C4-2B (cell line): ENCODE measurements around the gene NOXA1.
"Not testable (repeated sequence)": the region's sequence is repeated elsewhere in the genome, so short reads cannot be mapped to it uniquely, and the experiment has no call there.

Source experiments
- H3K27ac ChIP-seq: fragments of 450-650 bp; 2 replicates; pipeline ENCODE4 v1.5.1; 2017
- ZFX ChIP-seq: fragments of 450-650 bp; IDR thresholded peaks from 2 replicates; pipeline ENCODE4 v1.6.1; 2017
- TF ChIP-seq, protein P1 (sequence below): fragments of 450-650 bp; conservative IDR thresholded peaks from 2 replicates; pipeline ENCODE4 v1.5.1; 2017; ENCODE audit warnings: mild to moderate bottlenecking

The NOXA1 gene

DNA sequence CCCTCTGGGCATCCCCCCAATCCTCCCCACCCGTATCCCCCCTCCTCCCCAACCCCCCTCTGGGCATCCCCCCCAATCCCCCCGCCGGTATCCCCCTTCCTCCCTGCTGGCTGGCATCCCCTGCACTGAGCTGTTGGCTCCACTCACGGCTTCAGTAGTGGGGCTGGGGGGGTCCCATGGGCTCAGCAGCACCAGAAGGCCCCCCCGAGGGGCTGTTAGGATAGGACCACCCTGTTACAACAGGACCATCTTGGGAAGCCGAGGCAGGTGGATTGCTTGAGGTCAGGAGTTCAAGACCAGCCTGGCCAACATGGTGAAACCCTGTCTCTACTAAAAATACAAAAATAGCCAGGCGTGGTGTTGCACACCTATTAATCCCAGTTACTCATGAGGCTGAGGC is 42.6 kb upstream of the NOXA1 start:
- TF ChIP-seq, protein P1, sequence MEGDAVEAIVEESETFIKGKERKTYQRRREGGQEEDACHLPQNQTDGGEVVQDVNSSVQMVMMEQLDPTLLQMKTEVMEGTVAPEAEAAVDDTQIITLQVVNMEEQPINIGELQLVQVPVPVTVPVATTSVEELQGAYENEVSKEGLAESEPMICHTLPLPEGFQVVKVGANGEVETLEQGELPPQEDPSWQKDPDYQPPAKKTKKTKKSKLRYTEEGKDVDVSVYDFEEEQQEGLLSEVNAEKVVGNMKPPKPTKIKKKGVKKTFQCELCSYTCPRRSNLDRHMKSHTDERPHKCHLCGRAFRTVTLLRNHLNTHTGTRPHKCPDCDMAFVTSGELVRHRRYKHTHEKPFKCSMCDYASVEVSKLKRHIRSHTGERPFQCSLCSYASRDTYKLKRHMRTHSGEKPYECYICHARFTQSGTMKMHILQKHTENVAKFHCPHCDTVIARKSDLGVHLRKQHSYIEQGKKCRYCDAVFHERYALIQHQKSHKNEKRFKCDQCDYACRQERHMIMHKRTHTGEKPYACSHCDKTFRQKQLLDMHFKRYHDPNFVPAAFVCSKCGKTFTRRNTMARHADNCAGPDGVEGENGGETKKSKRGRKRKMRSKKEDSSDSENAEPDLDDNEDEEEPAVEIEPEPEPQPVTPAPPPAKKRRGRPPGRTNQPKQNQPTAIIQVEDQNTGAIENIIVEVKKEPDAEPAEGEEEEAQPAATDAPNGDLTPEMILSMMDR = no peak
- TF ChIP-seq ZFX = no peak
- H3K27ac ChIP-seq = no peak overlapping the region

DNA sequence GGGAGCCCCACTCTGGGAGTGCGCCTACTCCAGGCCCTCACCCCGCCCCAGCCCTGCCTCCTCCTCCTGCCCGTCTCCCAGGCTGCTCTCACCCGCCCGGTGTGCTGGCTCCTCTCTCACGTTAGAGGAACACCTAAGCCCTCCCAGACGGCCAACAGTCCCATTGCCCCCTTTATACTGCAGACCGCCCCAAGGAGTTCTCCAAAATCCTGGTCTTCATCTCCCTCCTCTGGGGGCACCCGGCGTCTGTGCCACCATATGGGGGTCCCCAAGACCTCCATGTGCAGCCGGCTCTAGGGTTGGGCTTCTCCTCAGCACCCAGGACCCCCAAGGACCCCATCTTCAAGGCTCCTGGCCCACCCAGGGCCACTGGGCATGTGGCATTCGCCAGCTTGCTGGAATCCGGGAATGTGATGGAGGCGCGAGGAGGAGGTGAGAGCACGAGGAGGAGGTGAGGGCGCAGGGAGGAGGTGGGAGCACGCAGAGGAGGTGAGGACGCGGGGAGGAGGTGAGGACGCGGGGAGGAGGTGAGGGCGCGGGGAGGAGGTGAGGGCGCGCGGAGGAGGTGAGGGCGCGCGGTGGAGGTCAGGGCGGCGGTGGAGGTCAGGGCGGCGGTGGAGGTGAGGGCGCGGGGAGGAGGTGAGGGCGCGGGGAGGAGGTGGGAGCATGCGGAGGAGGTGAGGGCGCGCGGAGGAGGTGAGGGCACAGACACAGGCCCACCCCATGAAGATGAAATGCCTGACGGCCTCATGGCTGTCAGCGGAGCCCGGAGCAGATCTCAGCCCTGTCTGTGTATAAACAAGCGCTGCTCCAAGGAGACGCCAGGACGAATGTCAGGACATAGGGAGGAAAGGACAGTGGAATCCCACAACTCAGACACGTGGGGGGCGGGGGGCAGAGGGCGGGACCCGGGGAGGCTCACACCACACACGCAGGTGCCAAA is 41.4 kb upstream of the NOXA1 start:
- TF ChIP-seq, protein P1 = no peak
- no peak for TF ChIP-seq ZFX
- no peak overlapping the region for H3K27ac ChIP-seq

DNA sequence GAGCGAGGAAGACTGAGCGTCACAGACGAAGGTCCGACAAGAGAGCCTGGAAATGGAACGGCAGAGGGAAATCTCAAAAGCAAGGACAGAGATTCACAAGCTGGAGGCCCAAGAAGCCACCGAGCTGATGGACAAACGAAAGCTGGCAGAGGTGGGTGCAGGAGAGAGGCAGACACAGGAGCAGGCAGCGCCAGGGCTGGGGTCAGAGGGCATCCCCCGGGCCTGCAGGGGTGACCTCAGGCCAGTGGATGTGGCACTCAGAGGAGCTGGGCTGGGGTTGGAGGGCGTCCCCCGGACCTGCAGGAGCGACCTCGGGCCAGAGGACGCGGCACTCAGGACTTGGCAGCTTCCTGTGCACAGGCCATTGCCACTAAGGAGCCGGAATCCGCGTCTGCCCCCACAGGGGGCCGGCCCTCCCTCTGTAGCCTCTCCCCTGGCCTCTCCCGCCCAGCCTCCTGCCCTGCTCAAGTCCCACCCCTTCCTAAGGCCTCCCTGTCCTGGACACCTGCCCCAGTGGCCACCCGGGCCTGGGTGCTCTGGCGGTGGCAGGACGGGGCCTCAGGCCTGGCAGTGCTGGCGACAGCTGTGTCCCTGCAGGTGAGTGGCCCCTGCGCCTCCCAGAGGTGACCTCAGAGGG is 40.6 kb upstream of the NOXA1 start:
- TF ChIP-seq, protein P1 = no peak
- TF ChIP-seq ZFX = no peak
- H3K27ac ChIP-seq = no peak overlapping the region

DNA sequence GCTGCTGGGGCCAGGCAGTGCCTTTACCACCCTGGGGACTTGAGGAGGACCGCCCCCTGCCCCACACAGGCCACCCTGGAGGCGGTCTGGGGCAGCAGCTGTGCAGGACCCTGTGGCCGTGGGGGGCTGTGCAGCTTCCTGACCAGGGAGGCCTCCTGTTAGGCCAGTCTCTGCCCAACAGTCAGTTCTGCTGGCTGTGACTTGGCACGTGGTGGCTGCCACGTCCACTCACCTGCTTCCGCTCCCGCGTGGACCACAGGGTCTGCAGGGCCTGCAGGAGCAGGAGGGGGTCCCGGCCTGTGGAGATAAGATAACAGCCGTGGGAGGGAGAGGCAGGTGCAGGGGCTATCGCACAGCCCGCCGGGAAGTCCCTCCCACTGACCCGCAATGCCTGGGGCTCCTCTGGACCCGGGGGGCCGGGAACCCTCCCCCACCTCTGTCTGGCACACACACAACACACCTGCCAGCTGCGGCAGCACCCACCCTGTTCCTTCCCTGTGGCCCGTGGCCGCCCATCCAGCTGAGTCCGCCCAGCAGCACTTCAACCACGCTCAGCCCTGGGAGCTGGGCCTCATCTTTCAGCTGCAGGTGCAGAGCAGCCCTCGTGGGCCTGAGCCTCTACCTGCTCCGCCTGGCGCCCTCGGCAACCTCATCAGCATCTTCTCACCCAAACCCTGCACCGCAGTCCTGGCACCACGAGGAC is 40.0 kb upstream of the NOXA1 start:
- no peak overlapping the region for H3K27ac ChIP-seq
- TF ChIP-seq, protein P1 = no peak
- no peak for TF ChIP-seq ZFX

DNA sequence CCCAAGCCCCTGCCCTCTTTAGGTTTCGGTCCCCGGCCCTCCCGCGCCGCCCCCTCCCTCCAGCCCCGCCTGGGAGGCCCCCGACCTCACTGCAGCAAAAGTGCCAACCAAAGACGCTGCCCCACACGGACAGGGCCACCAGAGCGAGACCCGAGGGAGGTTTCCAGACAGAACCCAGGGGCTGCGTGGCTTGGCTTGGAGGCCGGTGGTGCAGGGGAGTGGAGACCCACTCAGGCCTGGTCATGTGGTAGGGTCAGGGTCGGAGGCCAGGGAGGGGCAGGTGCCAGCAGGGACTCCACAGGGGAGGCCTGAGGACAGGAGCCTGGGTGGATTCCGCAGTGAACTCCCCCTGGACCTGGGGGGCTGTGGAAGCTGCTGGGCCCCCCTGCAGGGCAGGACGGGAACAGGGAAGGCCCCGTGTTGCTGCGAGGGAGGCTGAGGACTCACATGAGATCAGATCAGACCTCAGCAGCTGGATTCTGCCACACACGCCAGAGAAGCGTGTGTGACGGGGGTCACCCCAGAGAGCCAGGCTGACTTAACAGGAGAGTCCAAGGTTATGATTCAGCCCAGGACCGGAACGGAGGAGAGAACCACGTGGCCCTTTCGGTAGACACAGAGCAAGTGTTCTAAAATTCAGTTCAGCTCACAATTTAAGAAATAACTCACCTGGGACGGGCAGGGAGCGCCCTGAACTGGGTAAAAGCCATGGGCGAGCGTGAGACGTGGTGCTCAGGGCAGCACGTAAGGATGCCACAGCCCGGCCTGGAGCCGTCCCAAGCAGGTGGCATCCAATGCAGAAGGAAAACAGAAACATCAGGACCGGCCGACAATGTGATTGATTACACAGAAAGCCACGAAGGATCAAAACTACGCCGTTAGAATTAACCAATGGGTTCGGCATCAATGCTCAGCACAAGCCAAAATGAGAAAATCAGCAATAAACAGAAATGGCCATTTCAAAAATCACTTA is 39.1 kb upstream of the NOXA1 start:
- no peak overlapping the region for H3K27ac ChIP-seq
- TF ChIP-seq, protein P1 = no peak
- TF ChIP-seq ZFX = no peak

DNA sequence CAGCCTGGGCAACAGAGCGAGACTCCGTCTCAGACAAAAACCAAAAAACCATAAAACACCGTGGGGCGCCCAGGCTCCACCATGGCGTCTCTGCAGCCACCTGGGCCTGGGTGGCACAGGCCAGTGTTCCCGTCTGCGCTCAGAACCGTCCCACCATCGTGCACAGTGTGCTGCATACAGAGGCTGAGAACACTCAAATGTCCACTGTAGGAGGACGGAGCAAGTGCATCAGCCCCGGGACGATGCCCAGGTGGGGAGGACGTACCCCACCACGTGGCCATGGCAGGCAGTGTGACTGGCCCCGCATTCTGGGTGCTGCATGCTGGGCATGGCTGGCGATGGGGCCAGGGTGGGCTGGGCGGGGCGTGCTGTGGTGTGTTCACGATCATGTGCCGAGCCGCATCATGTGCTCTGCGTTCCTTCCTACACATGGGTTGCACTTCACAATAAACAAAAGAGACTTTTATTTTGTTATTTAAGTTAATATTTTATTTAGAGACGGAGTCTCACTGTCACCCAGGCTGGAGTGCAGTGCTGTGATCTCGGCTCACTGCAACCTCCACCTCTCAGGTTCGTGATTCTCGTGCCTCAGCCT is 38.0 kb upstream of the NOXA1 start:
- H3K27ac ChIP-seq = no peak overlapping the region

DNA sequence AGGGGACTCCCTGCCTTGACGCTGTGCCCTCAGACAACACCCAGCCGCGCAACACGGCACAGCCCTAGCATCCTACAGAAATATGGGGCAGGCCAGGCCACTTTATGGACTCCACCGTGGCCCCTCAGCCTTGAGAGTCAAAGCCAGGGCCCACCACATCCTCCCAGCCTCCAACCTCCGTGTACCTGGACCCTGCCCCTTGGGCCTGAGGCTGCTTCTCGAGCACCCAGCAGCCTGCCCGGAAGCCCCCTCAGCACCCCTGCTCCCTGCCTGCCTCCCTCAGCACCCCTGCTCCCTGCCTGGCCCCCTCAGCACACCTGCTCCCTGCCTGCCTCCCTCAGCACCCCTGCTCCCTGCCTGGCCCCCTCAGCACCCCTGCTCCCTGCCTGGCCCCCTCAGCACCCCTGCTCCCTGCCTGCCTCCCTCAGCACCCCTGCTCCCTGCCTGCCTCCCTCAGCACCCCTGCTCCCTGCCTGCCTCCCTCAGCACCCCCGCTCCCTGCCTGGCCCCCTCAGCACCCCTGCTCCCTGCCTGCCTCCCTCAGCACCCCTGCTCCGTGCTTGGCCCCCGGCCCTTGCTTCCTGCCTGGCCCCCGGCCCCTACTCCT is 36.6 kb upstream of the NOXA1 start:
- H3K27ac ChIP-seq = not testable (repeated sequence)

More for the DNA sequence above, 38.0 kb upstream of the NOXA1 start:
- TF ChIP-seq, protein P1 = no peak
- TF ChIP-seq ZFX = no peak
